ENCODE measurements around the gene ANAPC13.

The ANAPC13 gene

GRCh38 chr3:134485075-134485717 is 589 bp downstream of the ANAPC13 start:
- no peak for TF ChIP-seq CTCF (IDR thresholded peaks at IDR 0.05; ENCODE audit: low read length, missing control alignments)
- peak overlapping the region; percentile 91 for H3K4me3 ChIP-seq (replicated peaks; ENCODE audit: low read depth, low read length)
- DNase-seq (ENCODE audit: low read depth), result peak; percentile 37

GRCh38 chr3:134483195-134483900 is 2.4 kb downstream of the ANAPC13 start:
- peak overlapping the region; percentile 8 for H3K4me3 ChIP-seq (replicated peaks; ENCODE audit: low read depth, low read length)
- TF ChIP-seq CTCF (IDR thresholded peaks at IDR 0.05; ENCODE audit: low read length, missing control alignments), result no peak
- DNase-seq (ENCODE audit: low read depth), result peak; percentile 70

- no peak overlapping the region for H3K4me3 ChIP-seq (replicated peaks; ENCODE audit: low read depth, low read length)
- no peak for TF ChIP-seq CTCF (IDR thresholded peaks at IDR 0.05; ENCODE audit: low read length, missing control alignments)
- no peak for DNase-seq (ENCODE audit: low read depth)
Observed at GRCh38 chr3:134482622-134483021, 3.2 kb downstream of the ANAPC13 start.

GRCh38 chr3:134481166-134481565 is 4.6 kb downstream of the ANAPC13 start:
- no peak overlapping the region for H3K4me3 ChIP-seq (replicated peaks; ENCODE audit: low read depth, low read length)
- TF ChIP-seq CTCF (IDR thresholded peaks at IDR 0.05; ENCODE audit: low read length, missing control alignments), result no peak
- no peak for DNase-seq (ENCODE audit: low read depth)

- no peak for DNase-seq (ENCODE audit: low read depth)
- no peak overlapping the region for H3K4me3 ChIP-seq (replicated peaks; ENCODE audit: low read depth, low read length)
- TF ChIP-seq CTCF (IDR thresholded peaks at IDR 0.05; ENCODE audit: low read length, missing control alignments), result no peak
Observed at GRCh38 chr3:134480546-134480945, 5.2 kb downstream of the ANAPC13 start.

- no peak for DNase-seq (ENCODE audit: low read depth)
- TF ChIP-seq CTCF (IDR thresholded peaks at IDR 0.05; ENCODE audit: low read length, missing control alignments), result no peak
- H3K4me3 ChIP-seq (replicated peaks; ENCODE audit: low read depth, low read length), result no peak overlapping the region
Observed at GRCh38 chr3:134477938-134478337, 7.8 kb downstream of the ANAPC13 start.

GRCh38 chr3:134477002-134477401 is 8.8 kb downstream of the ANAPC13 start:
- H3K4me3 ChIP-seq (replicated peaks; ENCODE audit: low read depth, low read length), result no peak overlapping the region
- TF ChIP-seq CTCF (IDR thresholded peaks at IDR 0.05; ENCODE audit: low read length, missing control alignments), result no peak
- no peak for DNase-seq (ENCODE audit: low read depth)

Measured in fibroblast of pulmonary artery (primary cell).